Astrocyte (in vitro differentiated cells and primary cell): ENCODE data around the gene RP2.

Experiments used
- CTCF ChIP-seq: IDR thresholded peaks from 2 replicates; pipeline ENCODE4 v1.5.1; 2011; ENCODE audit warnings: low read depth, mild to moderate bottlenecking, inconsistent platforms, low read length, moderate library complexity; ENCODE audit not compliant: insufficient read depth
- EZH2 ChIP-seq: IDR thresholded peaks from 2 replicates; pipeline ENCODE4 v1.6.1; 2012; ENCODE audit warnings: mild to moderate bottlenecking, low read length, inconsistent platforms; ENCODE audit not compliant: insufficient read depth

GRCh38 chrX:46912098-46912602 lies 75.3 kb downstream of the RP2 start, which contains the start of gene JADE3:
- no peak for TF ChIP-seq CTCF
- no peak for TF ChIP-seq EZH2
